Measurements from ENCODE around the gene PPP1CC.

DNA sequence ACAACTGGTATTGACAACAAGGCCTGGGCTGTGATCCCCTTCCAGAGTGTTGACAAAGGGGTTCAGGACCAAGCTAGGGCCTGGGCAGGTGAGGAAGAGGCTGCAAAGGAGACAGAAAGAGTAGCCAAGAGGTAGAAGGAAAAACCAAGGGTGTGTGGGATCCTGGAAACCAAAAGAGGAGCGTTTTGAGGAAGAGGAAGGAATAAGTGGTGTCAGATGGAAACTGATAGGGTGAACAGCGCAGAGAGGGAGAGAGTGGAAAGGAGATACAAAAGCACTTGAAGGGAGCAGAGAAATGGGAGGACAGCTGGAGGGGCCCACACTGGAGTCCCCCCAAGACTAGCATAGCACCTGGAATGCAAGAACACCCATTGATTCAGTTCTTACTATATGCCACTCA lies 45.5 kb downstream of the PPP1CC start:
- TF ChIP-seq SPI1 (IDR thresholded peaks at IDR 0.05; ENCODE audit: low read depth, low read length) = no peak
- TF ChIP-seq POLR2A (IDR thresholded peaks at IDR 0.05; ENCODE audit: low read depth, low read length) = no peak
- TF ChIP-seq POLR2AphosphoS5 (IDR thresholded peaks at IDR 0.05; ENCODE audit: low read depth, low read length) = no peak
